ENCODE results near the gene FAM135A.

The FAM135A gene

DNA sequence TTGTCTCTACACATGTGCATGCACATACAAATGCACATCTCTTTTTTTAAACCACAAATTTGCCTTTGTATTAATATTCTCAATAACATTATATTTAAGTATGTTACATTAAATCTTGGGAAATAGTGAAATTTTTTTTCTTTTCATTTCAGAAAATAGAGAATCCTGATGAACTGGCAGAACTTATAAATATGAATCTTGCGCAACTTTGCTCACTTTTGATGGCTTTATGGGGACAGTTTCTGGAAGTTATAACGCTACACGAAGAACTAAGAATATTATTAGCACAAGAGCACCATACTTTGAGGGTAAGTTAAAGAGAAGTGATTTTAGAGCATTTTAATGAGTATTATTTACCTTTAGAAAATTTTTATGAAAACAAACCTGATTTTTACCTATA lies 89.2 kb downstream of the FAM135A start:
- Histone ChIP-seq H3K9me3 (ENCODE audit: control insufficient read depth, low read length) (no peaks in the 10 kb centered on the region), H3K27ac (ENCODE audit: insufficient read depth, low read length, poor library complexity, severe bottlenecking) (no peak overlapping the region), H3K36me3 (ENCODE audit: control insufficient read depth, insufficient read depth, low read length) (no peaks in the 10 kb centered on the region), H3K4me3 (ENCODE audit: insufficient read depth, low read depth, low read length, poor library complexity, severe bottlenecking) (no peak overlapping the region), H3K4me1 (ENCODE audit: control insufficient read depth, insufficient read depth, low read length, poor library complexity, severe bottlenecking) (no peaks in the 10 kb centered on the region), H3K27me3 (replicated peaks; ENCODE audit: control insufficient read depth, insufficient read depth, low read length, poor library complexity, severe bottlenecking) (no peaks in the 10 kb centered on the region)
- no peak for DNase-seq

GRCh38 chr6:70503813-70504465 lies 90.6 kb downstream of the FAM135A start:
- Histone ChIP-seq H3K9me3 (ENCODE audit: control insufficient read depth, low read length) (no peaks in the 10 kb centered on the region), H3K27me3 (replicated peaks; ENCODE audit: control insufficient read depth, insufficient read depth, low read length, poor library complexity, severe bottlenecking) (no peaks in the 10 kb centered on the region), H3K36me3 (ENCODE audit: control insufficient read depth, insufficient read depth, low read length) (no peaks in the 10 kb centered on the region), H3K27ac (ENCODE audit: insufficient read depth, low read length, poor library complexity, severe bottlenecking) (no peak overlapping the region), H3K4me3 (ENCODE audit: insufficient read depth, low read depth, low read length, poor library complexity, severe bottlenecking) (no peak overlapping the region), H3K4me1 (ENCODE audit: control insufficient read depth, insufficient read depth, low read length, poor library complexity, severe bottlenecking) (no peaks in the 10 kb centered on the region)
- no peak for DNase-seq

DNA sequence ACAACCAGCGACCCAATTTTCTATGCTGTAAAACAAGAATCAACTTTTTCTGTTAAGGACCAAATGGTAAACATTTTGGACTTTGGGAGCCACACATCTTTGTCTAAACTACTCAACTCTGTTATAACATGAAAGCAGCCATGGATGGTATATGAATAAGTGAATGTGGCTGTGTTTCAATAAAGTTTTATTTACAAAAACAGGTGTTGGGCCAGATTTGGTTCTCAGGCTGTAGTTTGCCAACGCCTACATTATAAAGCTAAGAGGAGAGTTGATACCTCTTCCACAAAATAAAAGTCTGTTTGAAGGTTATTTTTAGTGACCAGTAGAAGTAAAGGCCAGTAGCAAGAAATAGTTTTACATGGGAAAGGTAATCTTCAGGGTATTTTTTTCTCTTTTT lies 93.0 kb downstream of the FAM135A start:
- H3K27ac ChIP-seq (ENCODE audit: insufficient read depth, low read length, poor library complexity, severe bottlenecking), result no peak overlapping the region
- H3K4me1 ChIP-seq (ENCODE audit: control insufficient read depth, insufficient read depth, low read length, poor library complexity, severe bottlenecking), result no peaks in the 10 kb centered on the region
- H3K27me3 ChIP-seq (replicated peaks; ENCODE audit: control insufficient read depth, insufficient read depth, low read length, poor library complexity, severe bottlenecking), result no peaks in the 10 kb centered on the region
- no peaks in the 10 kb centered on the region for H3K9me3 ChIP-seq (ENCODE audit: control insufficient read depth, low read length)
- H3K36me3 ChIP-seq (ENCODE audit: control insufficient read depth, insufficient read depth, low read length), result no peaks in the 10 kb centered on the region
- DNase-seq, result no peak
- no peak overlapping the region for H3K4me3 ChIP-seq (ENCODE audit: insufficient read depth, low read depth, low read length, poor library complexity, severe bottlenecking)

GRCh38 chr6:70507161-70507560 lies 93.9 kb downstream of the FAM135A start:
- Histone ChIP-seq H3K36me3 (ENCODE audit: control insufficient read depth, insufficient read depth, low read length) (no peaks in the 10 kb centered on the region), H3K9me3 (ENCODE audit: control insufficient read depth, low read length) (no peaks in the 10 kb centered on the region), H3K27ac (ENCODE audit: insufficient read depth, low read length, poor library complexity, severe bottlenecking) (no peak overlapping the region), H3K4me3 (ENCODE audit: insufficient read depth, low read depth, low read length, poor library complexity, severe bottlenecking) (no peak overlapping the region), H3K4me1 (ENCODE audit: control insufficient read depth, insufficient read depth, low read length, poor library complexity, severe bottlenecking) (no peaks in the 10 kb centered on the region), H3K27me3 (replicated peaks; ENCODE audit: control insufficient read depth, insufficient read depth, low read length, poor library complexity, severe bottlenecking) (no peaks in the 10 kb centered on the region)
- DNase-seq, result no peak

DNA sequence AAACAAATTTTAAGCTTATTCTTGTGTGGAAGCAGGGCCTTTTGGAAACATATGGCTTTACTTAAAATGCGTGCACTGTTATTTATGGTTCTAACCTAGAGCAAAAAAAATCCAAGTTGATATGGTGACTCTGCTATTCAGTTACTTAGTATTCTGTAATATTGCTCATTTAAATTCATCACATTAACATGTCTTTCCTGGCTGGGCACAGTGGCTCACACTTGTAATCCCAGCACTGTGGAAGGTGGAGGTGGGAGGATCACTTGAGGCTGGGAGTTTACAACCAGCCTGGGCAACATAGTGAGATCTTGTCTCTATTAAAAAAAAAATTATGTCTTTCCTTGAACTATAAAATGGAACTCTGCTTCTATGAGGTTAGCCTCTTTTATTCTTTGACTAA lies 95.6 kb downstream of the FAM135A start:
- H3K27me3 ChIP-seq (replicated peaks; ENCODE audit: control insufficient read depth, insufficient read depth, low read length, poor library complexity, severe bottlenecking), result no peaks in the 10 kb centered on the region
- no peak overlapping the region for H3K4me3 ChIP-seq (ENCODE audit: insufficient read depth, low read depth, low read length, poor library complexity, severe bottlenecking)
- no peaks in the 10 kb centered on the region for H3K4me1 ChIP-seq (ENCODE audit: control insufficient read depth, insufficient read depth, low read length, poor library complexity, severe bottlenecking)
- no peak for DNase-seq
- H3K27ac ChIP-seq (ENCODE audit: insufficient read depth, low read length, poor library complexity, severe bottlenecking), result no peak overlapping the region
- no peaks in the 10 kb centered on the region for H3K36me3 ChIP-seq (ENCODE audit: control insufficient read depth, insufficient read depth, low read length)
- no peaks in the 10 kb centered on the region for H3K9me3 ChIP-seq (ENCODE audit: control insufficient read depth, low read length)

- no peaks in the 10 kb centered on the region for H3K9me3 ChIP-seq (ENCODE audit: control insufficient read depth, low read length)
- no peak overlapping the region for H3K4me3 ChIP-seq (ENCODE audit: insufficient read depth, low read depth, low read length, poor library complexity, severe bottlenecking)
- no peaks in the 10 kb centered on the region for H3K36me3 ChIP-seq (ENCODE audit: control insufficient read depth, insufficient read depth, low read length)
- H3K27ac ChIP-seq (ENCODE audit: insufficient read depth, low read length, poor library complexity, severe bottlenecking), result no peak overlapping the region
- H3K27me3 ChIP-seq (replicated peaks; ENCODE audit: control insufficient read depth, insufficient read depth, low read length, poor library complexity, severe bottlenecking), result no peaks in the 10 kb centered on the region
- no peak for DNase-seq
- H3K4me1 ChIP-seq (ENCODE audit: control insufficient read depth, insufficient read depth, low read length, poor library complexity, severe bottlenecking), result no peaks in the 10 kb centered on the region
Observed at GRCh38 chr6:70510600-70510999, 97.3 kb downstream of the FAM135A start.

DNA sequence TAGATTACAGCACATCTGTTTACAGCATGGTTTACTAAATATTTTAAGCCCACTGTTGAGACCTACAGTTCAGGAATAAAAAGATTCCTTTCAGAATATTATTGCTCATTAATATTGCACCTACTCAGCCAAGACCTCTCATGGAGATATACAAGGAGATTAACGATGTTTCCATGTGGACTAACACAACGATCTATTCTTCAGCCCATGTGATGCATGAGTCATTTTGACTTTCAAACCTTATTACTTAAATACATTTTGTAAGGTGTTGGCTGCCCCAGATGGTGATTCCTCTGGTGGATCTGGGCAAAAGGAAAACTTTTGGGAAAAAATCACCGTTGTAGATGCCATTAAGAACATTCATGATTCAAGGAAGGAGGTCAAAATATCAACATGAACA lies 105.4 kb downstream of the FAM135A start:
- Histone ChIP-seq H3K36me3 (ENCODE audit: control insufficient read depth, insufficient read depth, low read length) (no peaks in the 10 kb centered on the region), H3K27ac (ENCODE audit: insufficient read depth, low read length, poor library complexity, severe bottlenecking) (no peak overlapping the region), H3K27me3 (replicated peaks; ENCODE audit: control insufficient read depth, insufficient read depth, low read length, poor library complexity, severe bottlenecking) (no peaks in the 10 kb centered on the region), H3K9me3 (ENCODE audit: control insufficient read depth, low read length) (no peaks in the 10 kb centered on the region), H3K4me3 (ENCODE audit: insufficient read depth, low read depth, low read length, poor library complexity, severe bottlenecking) (no peak overlapping the region), H3K4me1 (ENCODE audit: control insufficient read depth, insufficient read depth, low read length, poor library complexity, severe bottlenecking) (no peaks in the 10 kb centered on the region)
- no peak for DNase-seq

- Histone ChIP-seq H3K4me3 (ENCODE audit: insufficient read depth, low read depth, low read length, poor library complexity, severe bottlenecking) (no peak overlapping the region), H3K27ac (ENCODE audit: insufficient read depth, low read length, poor library complexity, severe bottlenecking) (no peak overlapping the region), H3K9me3 (ENCODE audit: control insufficient read depth, low read length) (no peaks in the 10 kb centered on the region), H3K27me3 (replicated peaks; ENCODE audit: control insufficient read depth, insufficient read depth, low read length, poor library complexity, severe bottlenecking) (no peaks in the 10 kb centered on the region), H3K36me3 (ENCODE audit: control insufficient read depth, insufficient read depth, low read length) (no peaks in the 10 kb centered on the region), H3K4me1 (ENCODE audit: control insufficient read depth, insufficient read depth, low read length, poor library complexity, severe bottlenecking) (no peaks in the 10 kb centered on the region)
- DNase-seq, result no peak
Observed at GRCh38 chr6:70520575-70520974, 107.3 kb downstream of the FAM135A start.

GRCh38 chr6:70524721-70525286 lies 111.5 kb downstream of the FAM135A start:
- Histone ChIP-seq H3K27me3 (replicated peaks; ENCODE audit: control insufficient read depth, insufficient read depth, low read length, poor library complexity, severe bottlenecking) (no peaks in the 10 kb centered on the region), H3K9me3 (ENCODE audit: control insufficient read depth, low read length) (no peaks in the 10 kb centered on the region), H3K4me1 (ENCODE audit: control insufficient read depth, insufficient read depth, low read length, poor library complexity, severe bottlenecking) (no peaks in the 10 kb centered on the region), H3K27ac (ENCODE audit: insufficient read depth, low read length, poor library complexity, severe bottlenecking) (no peak overlapping the region), H3K4me3 (ENCODE audit: insufficient read depth, low read depth, low read length, poor library complexity, severe bottlenecking) (no peak overlapping the region), H3K36me3 (ENCODE audit: control insufficient read depth, insufficient read depth, low read length) (no peaks in the 10 kb centered on the region)
- no peak for DNase-seq

DNA sequence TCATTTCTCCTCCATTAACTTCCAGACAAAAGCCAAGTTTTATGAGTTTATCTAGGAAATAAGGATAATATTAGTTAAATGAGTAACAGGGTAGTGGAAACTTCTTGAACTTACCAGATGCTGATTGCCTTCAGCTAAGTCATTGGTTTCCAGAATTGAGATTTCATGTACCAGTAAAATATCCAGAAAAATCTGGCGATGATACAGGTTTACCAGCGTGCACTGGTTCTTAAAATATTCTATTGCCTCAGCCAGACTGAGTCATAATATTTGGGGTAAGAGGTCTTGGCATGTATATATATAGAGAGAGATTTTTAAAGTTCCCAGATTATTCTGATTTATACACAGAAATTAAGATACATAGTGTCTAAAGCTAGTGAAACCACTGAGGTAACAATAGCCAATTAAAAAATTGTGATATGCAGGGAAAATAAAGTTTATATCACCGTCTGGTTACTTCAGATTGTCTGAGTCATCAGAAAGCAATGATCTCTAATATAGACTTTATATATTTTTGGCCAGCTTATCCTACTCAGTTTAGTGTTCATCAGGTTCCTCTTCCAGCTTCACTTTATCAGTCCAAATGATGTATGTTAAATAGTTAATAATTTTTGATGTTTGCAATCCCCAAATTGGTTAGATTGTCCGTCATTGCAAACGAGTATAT lies 113.9 kb downstream of the FAM135A start:
- no peak overlapping the region for H3K4me3 ChIP-seq (ENCODE audit: insufficient read depth, low read depth, low read length, poor library complexity, severe bottlenecking)
- no peaks in the 10 kb centered on the region for H3K27me3 ChIP-seq (replicated peaks; ENCODE audit: control insufficient read depth, insufficient read depth, low read length, poor library complexity, severe bottlenecking)
- H3K9me3 ChIP-seq (ENCODE audit: control insufficient read depth, low read length), result no peaks in the 10 kb centered on the region
- H3K27ac ChIP-seq (ENCODE audit: insufficient read depth, low read length, poor library complexity, severe bottlenecking), result no peak overlapping the region
- no peaks in the 10 kb centered on the region for H3K4me1 ChIP-seq (ENCODE audit: control insufficient read depth, insufficient read depth, low read length, poor library complexity, severe bottlenecking)
- DNase-seq, result no peak
- no peaks in the 10 kb centered on the region for H3K36me3 ChIP-seq (ENCODE audit: control insufficient read depth, insufficient read depth, low read length)

All from effector memory CD4-positive, alpha-beta T cell (primary cell).